ENCODE measurements around the gene RNF113A.
"Not testable (repeated sequence)": the region's sequence is repeated elsewhere in the genome, so short reads cannot be mapped to it uniquely, and the experiment has no call there.

RNF113A gene

GRCh38 chrX:119871599-119872395 is at the start of gene RNF113A, which contains the start of gene NDUFA1:
RNF113A (minus strand) TSS chrX:119871733; CDS start chrX:119871613, 120 bp downstream.
NDUFA1 (plus strand) TSS chrX:119871832; CDS start chrX:119871912, 80 bp downstream.
- intact Hi-C loops (cut with DNase I), result no loop called here
- DNase-seq, result peak; percentile 68 to 92 (median 84)

GRCh38 chrX:119919835-119920585 is 48.5 kb upstream of the RNF113A start:
- intact Hi-C loops (cut with DNase I), result no loop called here
- no peak for DNase-seq

GRCh38 chrX:119917877-119918276 is 46.3 kb upstream of the RNF113A start:
- intact Hi-C loops (cut with DNase I), result no loop called here
- no peak for DNase-seq

- intact Hi-C loops (cut with DNase I), result no loop called here
- no peak for DNase-seq
These were observed 44.8 kb upstream of the RNF113A start for GRCh38 chrX:119916310-119916709.

GRCh38 chrX:119900976-119901375 is 29.4 kb upstream of the RNF113A start:
- DNase-seq, result no peak
- intact Hi-C loops (cut with DNase I), result no loop called here

GRCh38 chrX:119899125-119899524 is 27.6 kb upstream of the RNF113A start:
- intact Hi-C loops (cut with DNase I), result no loop called here
- peak in 5 of 42 donors; percentile 4 to 41 (median 16) for DNase-seq

GRCh38 chrX:119895843-119896326 is 24.4 kb upstream of the RNF113A start, which contains the start of gene AKAP14:
AKAP14 (plus strand) TSS chrX:119895893; CDS start chrX:119903224, 7,331 bp downstream.
- intact Hi-C loops (cut with DNase I), result no loop called here
- DNase-seq, result no peak

GRCh38 chrX:119891961-119892692 is 20.6 kb upstream of the RNF113A start:
- intact Hi-C loops (cut with DNase I); DNase-seq: not testable (repeated sequence)

GRCh38 chrX:119890626-119891025 is 19.1 kb upstream of the RNF113A start:
- DNase-seq; intact Hi-C loops (cut with DNase I): not testable (repeated sequence)

GRCh38 chrX:119887721-119888425 is 16.3 kb upstream of the RNF113A start:
- DNase-seq, result peak in 41 of 42 donors; percentile 3 to 69 (median 35)
- intact Hi-C loops (cut with DNase I), result no loop called here

- peak in 5 of 42 donors; percentile 1 to 35 (median 21) for DNase-seq
- intact Hi-C loops (cut with DNase I), result no loop called here
These were observed 14.3 kb upstream of the RNF113A start for GRCh38 chrX:119885554-119886428.

- DNase-seq, result peak in 19 of 42 donors; percentile 8 to 55 (median 24)
- intact Hi-C loops (cut with DNase I), result no loop called here
These were observed 9.3 kb upstream of the RNF113A start for GRCh38 chrX:119880552-119881437.

- intact Hi-C loops (cut with DNase I), result no loop called here
- no peak for DNase-seq
These were observed 8.5 kb upstream of the RNF113A start for GRCh38 chrX:119880076-119880475.

GRCh38 chrX:119878740-119879139 is 7.2 kb upstream of the RNF113A start:
- intact Hi-C loops (cut with DNase I), result no loop called here
- DNase-seq, result no peak

GRCh38 chrX:119871245-119871598 is 311 bp downstream of the RNF113A start:
- intact Hi-C loops (cut with DNase I), result no loop called here
- DNase-seq, result peak in 6 of 42 donors; percentile 4 to 32 (median 23)

GRCh38 chrX:119870626-119871131 is 854 bp downstream of the RNF113A start:
- intact Hi-C loops (cut with DNase I), result no loop called here
- peak in 30 of 42 donors; percentile 6 to 49 (median 20) for DNase-seq
